H1 (cell line): Measurements from ENCODE around the gene GPC1. TPM values are rescaled to one million over a fixed set of nuclear protein-coding genes. Genes with fewer than 3 reads are reported as not detected.

ENCODE experiments used
- CHD1 ChIP-seq: IDR thresholded peaks from 2 replicates; pipeline ENCODE4 v1.6.1; 2012; ENCODE audit warnings: low read depth, low read length, improper control_type of control experiment
- HDAC2 ChIP-seq, 2 experiments: fragments of 300-600 bp in 1 of 2; sonication (generic) in 1 of 2; IDR thresholded peaks; 2 replicates each; pipeline ENCODE4 v1.6.1; 2011 to 2012; ENCODE audit warnings: low read depth in 2 of 2, low read length in 2 of 2, mild to moderate bottlenecking in 2 of 2, moderate library complexity in 2 of 2, borderline replicate concordance in 1 of 2, inconsistent platforms in 1 of 2
- RBBP5 ChIP-seq: IDR thresholded peaks from 2 replicates; pipeline ENCODE4 v1.7.1; 2012; ENCODE audit warnings: low read depth, mild to moderate bottlenecking, inconsistent platforms, low read length, moderate library complexity, borderline replicate concordance
- SIX5 ChIP-seq: IDR thresholded peaks from 2 replicates; pipeline ENCODE4 v1.6.1; 2011; ENCODE audit warnings: mild to moderate bottlenecking, low read depth, low read length
- SP1 ChIP-seq: IDR thresholded peaks from 2 replicates; pipeline ENCODE4 v1.6.1; 2011; ENCODE audit warnings: low read depth, low read length
- TAF1 ChIP-seq: IDR thresholded peaks from 2 replicates; pipeline ENCODE4 v1.6.1; 2011; ENCODE audit warnings: mild to moderate bottlenecking, low read depth, low read length
- YY1 ChIP-seq: IDR thresholded peaks from 2 replicates; pipeline ENCODE4 v1.6.1; 2011; ENCODE audit warnings: low read depth, mild to moderate bottlenecking, low read length
- ZNF274 ChIP-seq: IDR thresholded peaks from 2 replicates; pipeline ENCODE4 v1.7.0; 2012; ENCODE audit warnings: low read length, borderline replicate concordance; ENCODE audit errors: extremely low read depth
- polyA plus RNA-seq, 7 experiments: library from polyadenylated mRNA; depleted of rRNA in 3 of 7; stranded (reverse) in 5 of 7; unstranded in 2 of 7; fragments of >200 nt in 5 of 7; fragments of 200-250 nt in 2 of 7; gene quantifications; 1 replicate in 5 of 7; 2 replicates in 1 of 7; 4 replicates in 1 of 7; pipeline versions ENCODE4 v1.2.1 to v1.2.3, GENCODE V29; 2011 to 2013; ENCODE audit warnings: missing spikeins in 2 of 7, mixed read lengths in 2 of 7
- total RNA-seq: library from RNA; stranded (reverse); fragmentation: NEBNext Ultra II Directional; extraction: Animal tissue kit (Norgen Biotek cat#: 25700); gene quantifications from 2 replicates; pipeline ENCODE4 v1.2.1, GENCODE V29; 2021
- TF ChIP-seq, protein P1 (sequence below), 3 experiments: IDR thresholded peaks; 1 replicate in 2 of 3; 2 replicates in 1 of 3; pipeline versions ENCODE4 v1.5.1 to v1.6.1; 2011; ENCODE audit warnings: low read length in 3 of 3, mild to moderate bottlenecking in 3 of 3, inconsistent platforms in 2 of 3, low read depth in 1 of 3, moderate library complexity in 1 of 3; ENCODE audit not compliant: insufficient read depth in 1 of 3; ENCODE audit errors: control extremely low read depth in 1 of 3

GPC1 gene
- total and polyA plus RNA-seq, 2 of the 8 experiments (the other 6 are each of a cell fraction or from before 2014, with no cell fraction given), result 21.9 to 28.3 TPM

DNA sequence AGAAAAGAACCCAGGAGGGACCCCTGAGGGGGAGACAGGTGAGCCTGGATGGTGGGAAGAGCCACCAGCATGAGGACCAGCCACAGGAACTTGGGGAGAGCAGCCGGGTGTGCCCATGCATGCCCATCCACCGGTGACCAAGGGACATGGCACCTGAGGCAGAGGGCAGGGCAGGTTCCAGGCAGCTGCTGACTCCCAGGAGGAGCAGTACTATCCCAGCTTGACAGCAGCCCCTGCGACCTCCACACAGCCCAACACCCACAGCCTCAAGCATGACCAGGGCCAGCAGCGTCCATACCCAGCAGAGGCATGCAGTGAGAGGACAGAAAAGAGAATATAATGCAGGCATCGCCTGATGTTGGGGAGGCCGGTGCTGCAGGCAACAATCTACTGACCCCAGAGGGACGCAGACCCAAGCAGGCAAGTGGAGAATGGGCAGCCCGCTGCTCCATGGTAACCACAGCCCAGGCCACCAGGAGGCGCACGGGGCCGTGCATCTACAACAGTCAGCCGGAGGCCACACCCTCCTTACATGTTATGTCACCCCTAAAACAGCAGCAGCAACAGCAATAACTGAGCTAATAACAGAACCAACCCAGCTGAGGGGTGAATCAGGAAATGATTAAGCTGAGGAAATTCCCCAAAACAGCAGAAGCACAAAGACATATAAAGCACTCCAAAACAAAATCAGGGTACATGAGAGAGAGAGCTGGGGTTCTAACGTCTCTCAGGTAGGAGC lies 78.3 kb downstream of the GPC1 start (continued):
- TF ChIP-seq, protein P1, sequence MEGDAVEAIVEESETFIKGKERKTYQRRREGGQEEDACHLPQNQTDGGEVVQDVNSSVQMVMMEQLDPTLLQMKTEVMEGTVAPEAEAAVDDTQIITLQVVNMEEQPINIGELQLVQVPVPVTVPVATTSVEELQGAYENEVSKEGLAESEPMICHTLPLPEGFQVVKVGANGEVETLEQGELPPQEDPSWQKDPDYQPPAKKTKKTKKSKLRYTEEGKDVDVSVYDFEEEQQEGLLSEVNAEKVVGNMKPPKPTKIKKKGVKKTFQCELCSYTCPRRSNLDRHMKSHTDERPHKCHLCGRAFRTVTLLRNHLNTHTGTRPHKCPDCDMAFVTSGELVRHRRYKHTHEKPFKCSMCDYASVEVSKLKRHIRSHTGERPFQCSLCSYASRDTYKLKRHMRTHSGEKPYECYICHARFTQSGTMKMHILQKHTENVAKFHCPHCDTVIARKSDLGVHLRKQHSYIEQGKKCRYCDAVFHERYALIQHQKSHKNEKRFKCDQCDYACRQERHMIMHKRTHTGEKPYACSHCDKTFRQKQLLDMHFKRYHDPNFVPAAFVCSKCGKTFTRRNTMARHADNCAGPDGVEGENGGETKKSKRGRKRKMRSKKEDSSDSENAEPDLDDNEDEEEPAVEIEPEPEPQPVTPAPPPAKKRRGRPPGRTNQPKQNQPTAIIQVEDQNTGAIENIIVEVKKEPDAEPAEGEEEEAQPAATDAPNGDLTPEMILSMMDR (IDR thresholded peaks at IDR 0.05; ENCODE audit: control extremely low read depth in 1 of 3, insufficient read depth in 1 of 3, low read depth in 1 of 3, low read length in 3 of 3), result peak in 2 of 3 experiments; percentile 92 to 99; a peak in 3 of 4 replicates
- no peak for TF ChIP-seq HDAC2 (IDR thresholded peaks at IDR 0.05; ENCODE audit: borderline replicate concordance in 1 of 2, low read depth in 2 of 2, low read length in 2 of 2)
- 0 out of 2 replicates have a peak, but pooled peaks have one; percentile 14 for TF ChIP-seq YY1
- no peak for TF ChIP-seq SIX5
- TF ChIP-seq TAF1, result no peak
- no peak for TF ChIP-seq CHD1
- no peak for TF ChIP-seq ZNF274
- no peak for TF ChIP-seq SP1
- no peak for TF ChIP-seq RBBP5
- TF ChIP-seq, all 59 proteins: peak for 5
